Hematopoietic multipotent progenitor cell treated with erythropoietin and hydrocortisone succinate and interleukin-3 and kit ligand, for 17 days (in vitro differentiated cells): Measurements from ENCODE around the gene TFDP2.

ENCODE experiments used
- DNase-seq: peaks from one replicate; pipeline ENCODE4 v3.0.0-alpha.2; 2015; ENCODE audit warnings: low spot score

TFDP2 gene

GRCh38 chr3:141963301-141963700 is 186.0 kb downstream of the TFDP2 start:
- DNase-seq = no peak

GRCh38 chr3:141960731-141961130 is 188.6 kb downstream of the TFDP2 start:
- DNase-seq = no peak

DNA sequence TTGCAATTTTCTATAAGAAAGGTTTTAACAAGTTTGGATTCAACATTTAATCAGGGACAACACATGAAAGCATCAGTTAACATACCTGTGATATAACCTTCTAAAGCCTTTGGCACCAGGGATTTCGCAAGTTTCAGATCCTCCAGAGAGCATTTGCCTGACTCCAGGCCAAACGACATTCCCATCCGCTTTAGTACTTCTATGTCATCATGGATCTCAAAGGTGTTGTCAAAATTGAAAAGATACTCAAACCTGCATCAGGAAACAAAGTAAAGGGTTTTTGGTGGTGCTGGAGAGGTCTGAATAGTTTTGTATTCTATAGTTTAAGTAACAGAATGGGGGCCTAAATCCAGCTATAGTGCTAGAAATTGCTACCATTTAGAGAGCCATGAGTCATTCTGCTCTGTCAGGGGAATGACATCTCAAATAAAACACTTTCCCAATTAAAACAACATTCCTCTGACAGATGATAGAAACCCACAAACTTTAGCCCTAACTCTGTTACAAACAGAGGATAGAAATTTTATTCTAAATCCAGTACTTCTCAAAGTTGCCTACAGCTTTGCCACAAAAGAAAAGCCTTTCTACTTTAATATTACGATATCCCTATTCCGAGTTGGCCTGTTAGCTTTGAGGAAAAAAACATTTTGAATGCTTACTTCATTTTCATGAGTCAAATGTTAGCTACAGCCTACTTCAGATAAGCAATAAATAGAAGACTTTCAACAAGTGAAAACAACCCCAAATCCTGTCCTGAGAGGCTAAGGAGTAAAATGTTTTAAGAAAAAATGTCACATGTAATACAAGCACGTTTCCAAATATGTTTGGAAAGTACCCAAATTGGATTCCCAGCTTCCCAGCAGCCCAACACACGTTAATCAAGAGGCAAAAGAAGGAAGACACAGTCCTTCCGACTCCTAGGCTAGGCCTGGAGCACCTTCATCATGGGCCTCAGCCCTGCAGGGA is 189.5 kb downstream of the TFDP2 start:
- no peak for DNase-seq

DNA sequence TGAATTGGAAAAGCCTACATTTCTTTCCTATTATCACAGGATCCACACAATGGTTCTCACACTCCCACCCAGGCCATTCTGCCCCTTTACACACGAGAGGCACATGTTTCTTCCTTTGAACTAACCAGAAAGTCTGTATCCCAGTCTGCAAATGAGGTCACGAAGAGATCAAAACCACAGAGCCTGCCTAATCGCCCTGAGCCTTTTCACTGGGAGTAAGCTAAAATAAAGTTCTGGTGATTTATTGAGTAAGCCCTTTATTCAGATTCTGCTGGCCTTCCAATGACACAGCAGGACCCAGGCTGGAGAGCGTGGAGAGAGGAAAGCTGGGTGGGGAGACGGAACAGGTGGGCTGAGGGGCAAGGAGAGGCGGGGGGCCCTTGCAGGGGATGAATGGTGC is 194.2 kb downstream of the TFDP2 start:
- DNase-seq = no peak

GRCh38 chr3:141952611-141953010 is 196.7 kb downstream of the TFDP2 start:
- no peak for DNase-seq

- no peak for DNase-seq
These were observed 198.5 kb downstream of the TFDP2 start for GRCh38 chr3:141950572-141951493.

DNA sequence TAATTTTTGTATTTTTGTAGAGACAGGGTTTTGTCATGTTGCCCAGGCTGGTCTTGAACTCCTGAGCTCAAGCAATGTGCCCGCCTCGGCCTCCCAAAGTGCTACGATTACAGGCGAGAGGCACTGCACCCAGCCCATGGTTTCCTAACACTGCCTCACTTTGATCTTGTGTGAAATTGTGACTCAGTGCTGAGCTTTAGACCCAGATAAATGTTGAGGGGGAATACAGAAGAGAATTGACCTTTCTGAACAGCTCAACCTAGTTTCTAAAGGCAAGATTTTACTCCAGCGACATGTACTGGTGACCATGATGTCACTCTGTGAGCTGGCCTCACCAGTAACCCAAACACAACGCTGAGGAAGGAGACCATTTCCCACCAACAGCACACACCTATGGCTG is 199.4 kb downstream of the TFDP2 start:
- DNase-seq = no peak

- no peak for DNase-seq
These were observed 199.9 kb downstream of the TFDP2 start for GRCh38 chr3:141949399-141949798.

DNA sequence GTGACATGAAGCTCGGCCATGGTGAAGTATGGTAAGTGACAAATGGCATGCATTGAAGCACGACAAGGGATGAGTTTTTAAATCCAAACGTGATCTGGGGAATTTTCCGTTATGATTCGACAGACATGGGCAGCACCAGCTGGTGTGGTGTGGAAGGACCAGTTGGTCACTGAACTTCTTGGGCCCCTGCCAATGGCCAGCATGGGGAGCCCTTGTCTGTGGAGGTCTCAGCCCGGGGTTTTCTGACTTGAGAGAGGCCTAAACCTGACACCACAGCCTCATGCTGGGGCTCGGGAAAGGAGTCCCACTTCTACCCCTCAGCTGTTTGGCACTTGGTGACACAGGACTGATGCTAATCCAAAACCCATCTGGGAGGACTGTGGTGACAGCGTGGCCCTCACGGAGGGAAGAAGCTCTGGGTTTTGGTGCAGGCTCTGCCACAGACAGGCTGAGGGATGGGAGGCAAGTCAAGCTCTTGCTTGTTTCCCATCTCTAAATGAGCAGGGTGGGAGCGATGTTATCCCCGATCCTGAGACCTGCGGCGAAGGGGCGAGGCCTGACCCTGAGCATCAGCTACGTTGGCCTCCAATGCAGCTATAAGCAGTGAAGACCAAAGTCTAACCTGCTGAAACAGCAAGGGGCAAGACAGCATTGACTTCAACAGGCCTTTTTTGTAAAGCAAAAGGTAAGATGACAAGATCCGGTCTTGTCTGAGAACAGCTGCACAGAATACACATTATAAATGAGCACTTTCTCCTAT is 203.4 kb downstream of the TFDP2 start:
- no peak for DNase-seq

DNA sequence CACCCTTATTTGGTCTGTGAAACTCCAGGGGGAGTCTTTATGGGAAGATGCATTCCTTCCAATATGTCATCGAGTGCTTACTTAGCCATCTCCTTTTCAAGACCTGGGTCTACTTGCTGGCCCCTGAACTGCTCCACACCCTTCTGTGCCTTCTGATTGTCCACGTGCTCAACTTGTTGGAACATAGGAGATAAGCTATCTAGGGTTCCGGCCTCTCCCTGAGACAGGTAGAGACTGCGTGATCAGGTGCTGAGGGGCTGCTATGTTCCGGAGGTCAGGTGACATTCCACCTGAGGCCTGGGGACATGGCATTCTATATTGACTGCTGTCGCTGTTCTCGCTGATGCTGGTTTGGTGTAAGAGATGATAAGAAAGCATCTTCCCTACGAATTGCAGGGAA is 207.3 kb downstream of the TFDP2 start:
- DNase-seq = no peak

DNA sequence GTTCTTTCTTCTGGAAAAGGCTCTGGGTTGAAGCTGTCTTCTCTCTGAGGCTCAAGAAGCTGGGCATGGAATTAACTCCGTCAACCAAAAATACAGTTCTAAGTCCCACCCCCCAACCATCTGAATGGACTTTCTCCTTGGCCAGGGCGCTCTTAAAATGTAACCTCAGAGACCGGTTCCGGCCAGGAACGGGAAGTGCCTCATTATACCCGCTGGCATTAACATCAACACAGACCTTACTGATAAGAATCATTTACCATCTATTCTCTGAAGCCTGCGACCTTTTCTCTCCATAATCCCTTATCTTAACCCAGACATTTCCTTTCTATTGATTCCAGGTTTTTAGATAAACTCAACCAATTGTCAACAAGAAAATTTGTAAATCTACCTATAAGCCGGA is 208.3 kb downstream of the TFDP2 start:
- no peak for DNase-seq

GRCh38 chr3:141940194-141940776 is 209.1 kb downstream of the TFDP2 start:
- DNase-seq = no peak

DNA sequence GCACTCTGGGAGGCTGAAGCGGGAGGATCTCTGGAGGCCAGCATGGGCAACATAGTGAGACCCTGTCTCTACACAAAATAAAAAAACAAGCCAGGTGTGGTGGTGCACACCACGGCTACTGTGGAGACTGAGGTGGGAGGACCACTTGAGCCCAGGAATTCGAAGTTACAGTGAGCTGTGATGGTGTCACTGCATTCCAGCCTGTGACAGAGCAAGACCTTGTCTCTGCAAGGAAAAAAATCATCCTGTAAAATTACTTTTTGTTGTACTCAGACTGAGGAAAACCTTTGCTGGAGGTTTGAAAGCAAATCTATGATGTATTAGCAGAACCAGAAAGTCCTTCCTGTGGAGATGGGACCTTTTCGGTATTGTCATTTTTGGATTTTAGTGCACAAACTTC is 209.6 kb downstream of the TFDP2 start:
- DNase-seq = no peak

DNA sequence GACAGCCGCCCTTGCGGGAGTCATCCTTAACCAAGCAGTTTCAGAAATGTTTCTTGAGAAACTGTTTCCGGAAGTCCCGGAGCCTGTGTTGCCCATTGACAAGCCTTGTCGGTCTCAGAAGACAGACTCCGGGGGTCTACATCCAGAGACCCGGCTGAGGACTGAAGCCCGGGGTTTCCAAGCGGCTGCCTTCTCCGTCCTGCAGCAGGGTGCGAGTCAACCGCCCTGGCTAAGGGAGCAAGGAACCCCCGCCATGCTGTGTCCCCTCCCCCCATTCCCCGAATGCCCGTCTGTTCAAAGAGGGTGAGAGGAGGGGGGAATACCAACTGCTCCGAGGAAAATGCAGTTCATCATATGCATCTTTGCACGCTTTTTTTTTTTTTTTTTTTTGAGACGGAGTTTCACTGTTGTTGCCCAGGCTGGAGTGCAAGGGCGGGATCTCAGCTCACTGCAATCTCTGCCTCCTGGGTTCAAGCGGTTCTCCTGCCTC is 211.3 kb downstream of the TFDP2 start:
- DNase-seq = no peak

DNA sequence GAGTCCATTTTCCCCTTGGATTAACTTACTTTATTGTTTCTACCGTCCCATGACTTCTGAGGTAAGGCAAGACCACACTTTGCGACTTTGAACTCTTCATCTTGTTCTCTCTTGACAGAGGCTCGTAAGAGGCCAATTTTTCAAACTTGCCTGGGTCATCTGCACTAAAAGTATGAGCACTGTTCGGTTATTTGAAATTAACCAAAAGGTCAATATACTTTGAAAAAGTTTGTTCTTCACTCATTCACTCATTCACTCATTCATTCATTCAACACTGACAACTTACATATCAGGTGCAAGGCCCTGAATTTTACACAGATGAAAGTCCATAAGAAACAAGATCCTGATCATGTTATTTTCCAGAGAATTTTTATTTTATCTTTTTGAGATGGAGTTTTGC is 215.0 kb downstream of the TFDP2 start:
- DNase-seq = no peak

DNA sequence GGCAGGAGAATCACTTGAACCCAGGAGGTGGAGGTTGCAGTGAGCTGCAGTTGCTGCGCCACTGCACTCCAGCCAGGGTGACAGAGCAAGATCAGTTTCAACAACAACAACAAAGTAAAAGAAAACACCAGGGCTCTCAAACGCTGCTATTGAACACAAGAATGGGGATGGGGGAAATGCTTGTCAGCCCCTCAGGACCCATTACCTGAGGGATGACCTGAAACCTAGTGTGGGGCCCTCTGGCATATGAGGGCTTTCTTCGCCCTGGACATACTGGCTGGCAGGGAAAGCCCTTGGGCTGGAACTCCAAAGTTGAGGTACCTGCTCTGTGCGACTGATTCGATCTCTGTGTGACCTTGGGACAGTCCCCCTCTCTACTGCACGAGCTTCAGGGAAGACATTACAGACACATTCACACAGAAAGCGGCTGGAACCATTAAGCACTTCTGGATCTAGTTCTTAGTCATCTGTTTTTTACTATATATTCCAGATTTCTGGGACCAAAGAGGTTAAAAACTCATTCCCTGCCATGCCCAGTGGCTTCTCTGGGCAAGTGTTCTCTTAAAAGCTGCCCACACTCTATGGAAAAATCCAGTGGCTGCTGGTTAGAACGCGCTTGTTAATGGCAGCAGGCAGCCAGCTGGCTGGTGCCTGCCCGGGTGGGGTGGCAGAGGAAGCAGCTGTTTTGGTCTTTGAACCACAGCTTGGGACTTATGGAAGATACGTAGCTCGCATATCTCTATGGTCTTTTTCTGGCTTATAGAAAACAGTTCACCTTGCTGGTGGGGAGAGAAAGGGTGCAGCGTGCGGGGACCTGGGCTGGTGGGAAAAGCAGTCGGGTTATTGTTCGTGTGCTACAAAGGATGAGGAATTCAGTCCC is 215.7 kb downstream of the TFDP2 start:
- DNase-seq = no peak

DNA sequence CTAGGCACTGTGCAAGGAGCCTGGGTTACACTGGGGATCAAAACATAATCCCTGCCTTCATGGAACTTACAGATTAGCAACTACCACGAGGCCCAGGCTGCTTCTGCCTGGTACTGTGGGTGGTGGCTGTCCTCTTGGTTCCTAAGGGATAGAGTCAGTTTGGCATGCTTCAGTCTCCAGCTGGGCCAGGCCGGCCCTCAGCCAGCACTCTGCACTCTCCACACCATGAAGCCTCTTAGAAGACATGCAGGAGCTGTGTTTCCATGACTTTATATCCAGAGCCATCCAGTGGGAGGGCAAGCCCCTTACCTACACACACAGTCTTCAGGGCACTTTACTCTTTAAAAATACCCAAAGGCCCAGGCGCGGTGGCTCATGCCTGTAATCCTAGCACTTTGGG is 218.5 kb downstream of the TFDP2 start:
- no peak for DNase-seq

DNA sequence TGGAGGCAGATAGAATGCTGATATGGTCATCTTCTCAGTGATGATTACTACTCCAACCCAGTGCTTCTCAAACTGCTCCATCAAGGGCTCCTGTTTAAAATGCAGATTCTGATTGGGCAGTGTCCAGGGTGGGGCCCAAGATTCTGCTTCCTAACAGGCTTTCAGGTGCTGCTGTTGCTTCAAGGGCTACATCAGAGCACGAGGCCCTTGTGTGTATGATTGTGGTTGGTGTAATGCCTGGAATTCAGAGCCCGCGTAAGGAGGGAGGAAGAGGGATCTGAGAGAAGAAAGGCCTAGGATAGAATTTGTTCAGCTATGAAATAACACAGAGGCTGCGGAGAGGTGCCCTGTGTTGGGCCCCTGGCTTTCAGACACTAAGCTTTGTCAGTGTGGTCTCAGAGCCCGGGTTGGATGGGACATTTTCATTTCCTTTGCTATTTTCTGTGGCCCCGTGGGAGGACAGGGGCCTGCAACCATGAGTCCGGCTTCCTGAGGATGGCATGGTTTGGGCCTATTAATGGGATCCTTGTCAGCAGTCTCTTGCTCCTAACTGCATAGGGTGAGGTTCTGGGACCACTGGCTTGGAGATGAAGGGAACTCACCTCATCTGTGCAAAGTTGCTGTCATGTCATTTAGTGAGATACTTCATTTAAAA is 219.9 kb downstream of the TFDP2 start:
- no peak for DNase-seq

DNA sequence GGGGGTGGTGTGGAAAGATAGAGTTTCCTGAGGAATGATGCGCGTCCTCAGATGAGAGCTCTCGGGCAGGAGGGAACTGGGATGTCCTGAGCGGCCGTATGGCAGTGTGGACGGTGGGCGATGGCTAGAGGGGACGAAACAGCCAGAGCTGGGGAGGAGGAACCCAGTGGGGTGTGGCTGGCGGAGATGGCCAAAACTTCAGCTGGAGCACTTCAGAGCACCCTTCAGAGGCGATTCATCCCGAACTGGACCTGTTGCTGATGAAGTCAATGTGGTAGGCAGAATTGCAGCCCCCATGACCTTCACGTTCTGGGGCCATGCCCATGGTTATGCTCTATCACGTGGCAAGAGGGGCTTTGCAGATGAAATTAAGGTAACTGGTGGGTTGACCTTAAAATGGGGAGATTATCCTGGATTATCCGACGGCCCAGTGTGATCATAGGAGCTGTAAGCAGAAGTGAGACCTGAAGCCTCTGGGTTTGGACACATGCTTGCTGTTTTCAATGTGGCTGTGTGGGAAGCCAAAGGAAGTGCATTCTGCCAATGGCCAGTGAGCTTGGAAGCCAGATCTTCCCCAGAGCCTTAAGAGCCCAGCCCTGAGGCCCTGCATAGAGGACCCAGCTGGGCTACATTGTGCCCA is 220.6 kb downstream of the TFDP2 start:
- DNase-seq = no peak

DNA sequence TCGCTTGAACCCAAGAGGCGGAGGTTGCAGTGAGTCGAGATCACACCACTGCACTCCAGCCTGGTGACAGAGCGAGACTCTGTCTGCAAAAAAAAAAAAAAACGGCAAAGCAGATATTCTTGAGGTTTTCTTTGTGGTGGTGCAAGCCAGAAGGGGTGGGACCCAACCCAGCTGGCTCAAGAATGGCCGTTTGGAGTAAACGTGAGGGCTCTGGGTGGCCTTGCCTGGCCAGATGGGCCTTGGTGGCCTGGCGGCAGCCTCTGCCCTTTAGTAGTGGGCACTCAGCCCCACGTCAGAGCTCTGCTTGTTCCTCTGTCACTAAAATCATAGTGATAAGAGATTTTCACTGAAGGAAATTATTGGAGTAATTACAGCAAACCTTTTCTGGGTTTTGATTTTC is 222.4 kb downstream of the TFDP2 start:
- no peak for DNase-seq
